HG03469 (cell line): ENCODE results near the gene DHX16.
A peak's percentile ranks its signal among the peaks of the same experiment; 100 is the strongest.
"Not testable (repeated sequence)": the region's sequence is repeated elsewhere in the genome, so short reads cannot be mapped to it uniquely, and the experiment has no call there.

Experiments
- ATAC-seq: cut with Tn5 transposase; IDR thresholded peaks from one replicate; pipeline ENCODE4 v1.9.1; 2021; ENCODE audit warnings: mild to moderate bottlenecking, moderate library complexity, moderate number of reproducible peaks; ENCODE audit not compliant: unreplicated experiment

Gene DHX16

GRCh38 chr6:30672445-30673253 is at the start of gene DHX16:
TSS of gene DHX16 (minus strand) at chr6:30673006. CDS start at chr6:30672841, 165 bp downstream.
- ATAC-seq = no peak

DNA sequence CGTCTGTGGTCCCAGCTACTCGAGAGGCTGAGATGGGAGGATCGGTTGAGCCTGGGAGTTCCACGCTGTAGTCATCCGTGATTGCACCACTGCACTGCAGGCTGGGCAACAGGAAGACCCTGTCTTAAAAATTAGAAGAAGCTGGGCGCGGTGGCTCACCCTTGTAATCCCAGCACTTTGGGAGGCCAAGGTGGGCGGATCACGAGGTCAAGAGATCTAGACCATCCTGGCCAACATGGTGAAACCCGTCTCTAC is 49.1 kb upstream of the DHX16 start:
- not testable (repeated sequence) for ATAC-seq

DNA sequence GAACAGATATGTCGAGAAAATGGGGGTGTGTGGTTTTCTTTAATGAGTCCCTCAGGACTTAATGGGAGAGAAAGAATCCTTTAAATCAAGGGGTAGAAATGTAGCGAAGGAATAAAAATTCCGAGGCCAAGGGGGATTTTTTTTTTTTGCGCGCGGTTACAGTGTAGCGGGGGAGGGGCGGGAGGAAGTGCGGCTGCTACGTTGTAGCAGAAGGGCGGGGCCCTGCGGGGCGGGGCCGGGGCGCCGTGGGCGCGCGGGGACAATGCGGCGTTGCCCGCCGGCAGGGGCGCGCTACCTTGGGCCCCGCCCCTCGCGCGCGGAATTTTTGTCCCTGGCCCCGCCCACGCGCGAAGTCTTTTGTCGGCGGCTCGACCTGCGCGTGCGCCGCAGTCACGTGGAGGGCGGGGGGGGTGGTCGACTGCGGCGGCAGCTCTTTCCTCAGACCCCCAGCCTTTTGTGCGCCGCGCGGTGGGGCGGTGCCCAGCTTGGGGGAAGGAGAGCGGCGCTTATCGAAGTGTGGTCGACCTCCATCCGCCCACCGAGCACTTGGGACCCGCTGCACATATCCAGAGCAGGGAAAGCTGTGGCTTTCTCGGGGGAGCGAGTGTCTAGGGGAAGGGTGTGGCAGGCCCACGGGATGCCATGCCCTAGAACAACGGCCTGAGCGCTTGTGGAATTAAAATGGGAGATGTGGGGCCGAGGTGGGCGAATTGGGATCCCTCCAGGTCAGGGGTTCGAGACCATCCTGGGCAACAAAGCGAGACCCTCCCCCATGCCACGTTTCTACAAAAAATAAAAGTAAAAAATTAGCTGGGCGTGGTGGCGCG is 48.6 kb upstream of the DHX16 start:
- ATAC-seq = no peak

DNA sequence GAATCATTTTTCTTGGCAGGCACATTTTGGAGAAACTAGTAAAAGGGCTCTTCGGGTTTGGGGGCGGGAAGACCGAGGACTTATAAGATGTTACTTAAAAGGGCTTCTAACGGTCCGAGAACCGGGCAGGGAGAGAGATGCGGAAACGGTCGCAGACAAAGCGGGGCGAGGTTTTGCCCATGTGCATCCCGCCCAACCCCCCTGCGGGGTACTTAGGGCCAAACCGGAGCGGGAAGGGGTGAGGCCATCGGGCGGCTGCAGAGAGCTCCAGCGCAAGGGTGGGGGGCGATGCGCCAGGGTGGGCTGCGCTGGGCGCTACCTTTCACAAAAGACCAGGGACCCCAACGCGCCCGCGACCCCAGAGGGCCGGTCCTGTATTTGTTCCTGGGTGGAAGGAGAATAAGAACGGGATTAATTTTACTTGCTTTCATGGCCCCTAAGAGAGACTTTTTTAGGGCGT is 48.0 kb upstream of the DHX16 start:
- no peak for ATAC-seq

DNA sequence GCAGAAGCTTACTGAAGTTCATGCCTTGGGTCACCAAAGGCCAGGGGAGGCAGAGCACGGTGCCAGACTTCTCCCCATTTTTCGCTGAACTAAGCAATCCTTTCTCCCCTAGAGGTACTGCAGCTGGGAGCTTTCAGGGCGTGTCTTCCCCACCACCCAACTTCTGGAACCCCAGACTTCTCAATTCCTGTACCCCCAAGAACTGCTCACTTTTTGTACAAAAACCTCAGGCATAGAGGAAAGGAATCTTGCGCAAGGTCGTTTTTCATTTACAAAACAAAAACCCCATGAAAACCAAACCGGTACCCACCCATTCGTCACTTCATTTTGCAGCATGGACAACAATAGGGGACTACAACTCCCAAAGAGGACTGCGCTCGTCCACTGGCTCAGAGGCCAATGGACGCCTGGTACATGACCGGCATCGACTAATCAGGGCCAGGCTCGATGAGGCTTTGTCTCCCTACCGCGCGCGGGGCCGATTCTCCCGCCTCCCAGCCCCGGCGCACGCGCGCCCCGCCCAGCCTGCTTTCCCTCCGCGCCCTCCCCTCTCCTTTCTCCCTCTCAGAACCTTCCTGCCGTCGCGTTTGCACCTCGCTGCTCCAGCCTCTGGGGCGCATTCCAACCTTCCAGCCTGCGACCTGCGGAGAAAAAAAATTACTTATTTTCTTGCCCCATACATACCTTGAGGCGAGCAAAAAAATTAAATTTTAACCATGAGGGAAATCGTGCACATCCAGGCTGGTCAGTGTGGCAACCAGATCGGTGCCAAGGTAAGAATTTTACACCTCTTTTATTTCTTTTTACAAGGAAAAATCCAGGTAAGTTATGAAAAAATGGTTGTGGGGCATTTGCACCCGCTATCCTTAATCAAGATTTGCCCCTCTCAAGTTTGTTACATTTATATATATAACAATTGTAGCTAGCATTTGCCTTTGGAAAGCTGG is 47.3 kb upstream of the DHX16 start, which contains the start of gene TUBB:
TUBB (plus strand) TSS at position 562 of the 947 bp plus-strand sequence; CDS start at position 717, 155 bp downstream.
- ATAC-seq = no peak

- no peak for ATAC-seq
Observed at GRCh38 chr6:30719356-30719755, 46.5 kb upstream of the DHX16 start.

GRCh38 chr6:30717845-30718720 is 45.3 kb upstream of the DHX16 start:
- not testable (repeated sequence) for ATAC-seq

DNA sequence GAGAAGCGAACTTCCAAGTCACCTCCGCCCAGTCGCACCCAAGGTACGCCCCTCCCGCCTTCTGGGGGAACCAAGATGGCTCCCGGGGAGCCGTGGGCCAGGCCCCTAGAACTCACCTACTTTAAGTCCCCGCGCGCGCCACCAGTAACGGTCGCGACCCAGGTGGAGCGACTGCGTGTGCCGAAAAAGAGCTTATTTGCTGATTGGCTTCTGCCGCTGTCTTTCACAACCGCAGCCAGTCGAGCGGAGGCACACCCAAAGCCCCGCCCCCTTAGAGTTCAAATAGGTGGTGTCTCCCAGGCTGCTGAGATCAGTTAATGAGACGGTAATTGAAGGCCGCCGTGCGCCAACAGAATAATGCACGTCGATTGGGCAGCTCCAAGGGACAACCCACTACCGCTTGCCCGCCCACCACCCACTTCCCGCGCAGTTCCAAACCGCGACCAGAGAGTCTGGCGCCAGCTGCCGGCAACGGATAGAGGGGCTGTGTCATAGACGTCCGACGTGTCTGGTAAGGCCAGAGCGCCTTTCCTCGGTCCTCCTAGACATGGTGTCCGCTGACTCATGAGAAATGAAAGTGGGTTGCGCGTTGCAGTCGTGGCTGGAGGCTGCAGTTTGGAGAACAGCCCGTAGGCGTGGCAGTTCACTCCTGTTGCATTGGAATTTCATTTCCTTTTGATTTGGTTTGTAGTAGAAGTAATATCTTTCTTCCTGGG is 44.5 kb upstream of the DHX16 start, which contains the start of gene MDC1:
MDC1 (minus strand) TSS at position 153 of the 716 bp plus-strand sequence. CDS start 2,106 bp downstream, outside the sequence.
- ATAC-seq = peak; percentile 39

DNA sequence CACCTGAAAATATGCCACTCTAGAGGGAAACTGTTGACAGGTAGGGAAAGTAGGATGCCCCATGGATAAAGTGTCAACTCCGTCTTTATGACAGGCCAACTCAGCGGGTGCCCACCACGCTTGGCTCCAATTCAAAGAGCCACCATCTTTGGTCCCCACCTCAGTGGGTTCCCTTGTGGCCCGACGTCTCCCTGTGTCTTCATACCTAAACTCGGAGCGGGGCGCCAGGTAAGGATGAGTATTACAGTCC is 44.0 kb upstream of the DHX16 start:
- ATAC-seq = no peak

DNA sequence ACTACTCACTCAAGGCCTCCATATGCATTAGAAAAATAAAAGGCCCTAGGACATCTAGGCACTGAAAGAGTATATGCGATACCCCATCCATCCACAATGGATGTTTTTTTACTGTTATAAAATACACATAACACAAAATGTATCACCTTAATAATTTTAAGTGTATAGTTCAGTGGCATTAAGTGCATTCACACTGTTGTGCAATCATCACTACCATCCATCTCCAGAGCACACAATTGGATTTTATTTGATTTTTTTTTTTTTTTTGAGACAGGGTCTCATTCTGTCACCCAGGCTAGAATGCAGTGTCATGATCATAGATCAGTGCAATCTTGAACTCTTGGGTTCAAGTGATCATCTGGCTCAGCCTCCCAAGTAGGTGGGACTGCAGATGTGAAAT is 41.5 kb upstream of the DHX16 start:
- ATAC-seq = no peak

- ATAC-seq = no peak
Observed at GRCh38 chr6:30712441-30712945, 39.7 kb upstream of the DHX16 start.

- no peak for ATAC-seq
Observed at GRCh38 chr6:30711758-30712380, 39.1 kb upstream of the DHX16 start.

GRCh38 chr6:30709101-30709868 is 36.5 kb upstream of the DHX16 start:
- no peak for ATAC-seq

DNA sequence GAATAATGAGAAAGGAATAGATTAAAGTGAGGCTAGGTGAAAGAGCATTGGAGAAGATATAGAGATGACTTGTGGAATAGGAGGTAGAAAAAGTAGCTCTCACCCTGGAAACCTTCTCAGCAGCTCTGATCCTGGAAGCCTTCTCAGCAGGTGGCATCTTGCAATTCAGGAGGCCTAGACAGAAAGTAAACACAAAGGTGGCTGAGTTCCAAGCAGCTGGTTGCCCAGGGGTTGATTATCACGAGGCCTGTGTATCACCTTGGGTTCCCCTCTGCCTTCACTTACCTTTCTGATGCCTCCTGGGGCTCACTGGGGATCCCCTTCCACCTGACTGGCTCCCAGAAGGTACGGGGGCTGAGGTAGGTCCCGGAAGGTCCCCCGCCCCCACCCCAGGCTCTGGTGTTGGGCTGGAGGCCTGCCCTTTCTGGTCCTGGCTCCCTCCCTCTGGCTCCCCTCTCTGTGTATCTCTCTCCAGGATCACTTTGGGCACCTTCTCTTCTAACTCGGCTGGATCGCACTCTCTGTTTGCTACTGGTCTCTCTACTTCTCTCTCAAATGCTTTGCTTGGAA is 34.6 kb upstream of the DHX16 start:
- no peak for ATAC-seq

DNA sequence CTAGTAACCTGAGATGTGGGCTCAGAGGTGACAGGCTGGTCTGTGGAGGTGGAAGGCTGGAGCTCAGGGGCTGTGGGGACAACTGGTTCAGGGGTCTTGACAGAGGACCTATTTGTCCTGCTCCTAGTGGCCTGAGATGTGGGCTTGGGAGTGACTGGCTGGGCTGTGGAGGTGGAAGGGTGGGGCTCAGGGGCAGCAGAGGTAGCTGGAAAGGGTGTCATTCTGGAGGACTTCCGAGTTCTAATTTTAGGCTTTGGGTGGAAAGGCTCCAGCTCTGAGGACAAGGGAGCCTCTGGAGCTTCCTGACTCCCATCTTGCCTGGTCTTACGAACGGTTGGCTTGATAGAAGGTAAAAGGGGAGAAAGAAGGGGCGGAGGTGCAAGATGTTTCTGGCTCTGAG is 32.8 kb upstream of the DHX16 start:
- ATAC-seq = no peak

GRCh38 chr6:30703821-30704220 is 31.0 kb upstream of the DHX16 start:
- ATAC-seq = no peak

GRCh38 chr6:30703011-30703410 is 30.2 kb upstream of the DHX16 start:
- no peak for ATAC-seq

GRCh38 chr6:30700340-30700739 is 27.5 kb upstream of the DHX16 start:
- ATAC-seq = no peak
